ENCODE results near the gene TAS2R39. TPM values are rescaled to one million over a fixed set of nuclear protein-coding genes. Genes with fewer than 3 reads are reported as not detected.

TAS2R39 gene
- total RNA-seq, 6 donors from 2014 or later, result not detected

DNA sequence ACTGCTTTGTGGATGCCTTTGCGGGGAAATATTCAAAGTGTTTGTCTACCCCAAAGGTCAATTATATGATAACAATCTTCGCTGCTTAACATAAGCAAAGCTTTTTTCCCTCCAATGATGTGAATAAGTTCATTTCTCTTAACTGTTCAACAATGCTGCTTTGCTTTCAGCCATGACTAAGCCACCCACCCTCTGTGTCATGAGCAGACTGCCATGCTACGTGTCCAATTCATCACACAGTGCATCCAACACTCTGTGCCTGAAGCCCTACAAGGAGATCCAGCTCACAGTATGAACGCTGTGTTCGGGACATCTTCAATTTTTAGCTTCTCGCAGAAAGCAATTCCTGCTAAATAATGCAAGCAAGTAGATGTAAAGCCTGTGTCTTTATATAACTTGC is 32.9 kb downstream of the TAS2R39 start:
- 74 to 95% methylated on average over 6 of the region's 6 CpGs for WGBS, 2 donors
- H3K27ac ChIP-seq, result no peak overlapping the region

DNA sequence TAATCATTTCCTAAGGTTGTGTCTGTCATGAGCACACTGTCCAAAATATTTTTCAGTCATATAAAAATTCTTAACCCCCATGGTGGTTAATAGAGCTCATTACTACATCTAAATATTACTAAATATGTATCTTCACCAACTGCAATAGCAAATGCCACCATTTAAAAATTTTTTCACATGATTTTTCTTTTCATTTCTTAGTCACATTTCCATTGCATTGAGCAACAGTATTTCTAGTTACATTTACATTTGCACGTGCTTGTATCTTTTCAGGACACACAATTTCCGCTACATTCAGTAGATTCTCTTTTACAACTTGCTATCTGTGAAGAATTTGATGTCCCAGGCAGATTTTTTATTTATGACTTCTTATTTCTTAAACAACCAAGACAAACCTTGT is 33.5 kb downstream of the TAS2R39 start:
- TF ChIP-seq POLR2A (IDR thresholded peaks at IDR 0.05), result no peak
- TF ChIP-seq, protein P1, sequence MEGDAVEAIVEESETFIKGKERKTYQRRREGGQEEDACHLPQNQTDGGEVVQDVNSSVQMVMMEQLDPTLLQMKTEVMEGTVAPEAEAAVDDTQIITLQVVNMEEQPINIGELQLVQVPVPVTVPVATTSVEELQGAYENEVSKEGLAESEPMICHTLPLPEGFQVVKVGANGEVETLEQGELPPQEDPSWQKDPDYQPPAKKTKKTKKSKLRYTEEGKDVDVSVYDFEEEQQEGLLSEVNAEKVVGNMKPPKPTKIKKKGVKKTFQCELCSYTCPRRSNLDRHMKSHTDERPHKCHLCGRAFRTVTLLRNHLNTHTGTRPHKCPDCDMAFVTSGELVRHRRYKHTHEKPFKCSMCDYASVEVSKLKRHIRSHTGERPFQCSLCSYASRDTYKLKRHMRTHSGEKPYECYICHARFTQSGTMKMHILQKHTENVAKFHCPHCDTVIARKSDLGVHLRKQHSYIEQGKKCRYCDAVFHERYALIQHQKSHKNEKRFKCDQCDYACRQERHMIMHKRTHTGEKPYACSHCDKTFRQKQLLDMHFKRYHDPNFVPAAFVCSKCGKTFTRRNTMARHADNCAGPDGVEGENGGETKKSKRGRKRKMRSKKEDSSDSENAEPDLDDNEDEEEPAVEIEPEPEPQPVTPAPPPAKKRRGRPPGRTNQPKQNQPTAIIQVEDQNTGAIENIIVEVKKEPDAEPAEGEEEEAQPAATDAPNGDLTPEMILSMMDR (IDR thresholded peaks at IDR 0.05), result no peak
- TF ChIP-seq EP300 (IDR thresholded peaks at IDR 0.05), result no peak
- no peak for DNase-seq
- Histone ChIP-seq H3K4me3 (no peak overlapping the region), H3K27me3 (no peaks in the 10 kb centered on the region), H3K9me3 (no peaks in the 10 kb centered on the region), H3K27ac (no peak overlapping the region), H3K36me3 (no peaks in the 10 kb centered on the region), H3K4me1 (no peaks in the 10 kb centered on the region)
- ATAC-seq (ENCODE audit: low FRiP score in 2 of 2), result no peak
- 81 to 92% methylated on average over 2 of the region's 2 CpGs for WGBS, 2 donors

More for the DNA sequence above, 32.9 kb downstream of the TAS2R39 start:
- TF ChIP-seq EP300 (IDR thresholded peaks at IDR 0.05) (no peak), POLR2AphosphoS5 (IDR thresholded peaks at IDR 0.05) (no peak)
- TF ChIP-seq, protein P1 (IDR thresholded peaks at IDR 0.05), result no peak
- DNase-seq (no peak), ATAC-seq (ENCODE audit: low FRiP score in 2 of 2) (no peak)
- Histone ChIP-seq H3K4me1 (no peaks in the 10 kb centered on the region), H3K36me3 (no peaks in the 10 kb centered on the region), H3K4me3 (no peak overlapping the region), H3K9me3 (no peaks in the 10 kb centered on the region), H3K27me3 (no peaks in the 10 kb centered on the region)

- H3K4me1 ChIP-seq, result no peaks in the 10 kb centered on the region
- ATAC-seq (ENCODE audit: low FRiP score in 2 of 2), result no peak
- no peak overlapping the region for H3K27ac ChIP-seq
- no peaks in the 10 kb centered on the region for H3K36me3 ChIP-seq
- no peak for DNase-seq
- H3K4me3 ChIP-seq, result no peak overlapping the region
- WGBS, 2 donors, result 86 to 93% methylated on average over 2 of the region's 2 CpGs
- no peaks in the 10 kb centered on the region for H3K27me3 ChIP-seq
- H3K9me3 ChIP-seq, result no peaks in the 10 kb centered on the region
- TF ChIP-seq POLR2AphosphoS5 (IDR thresholded peaks at IDR 0.05) (no peak), POLR2A (IDR thresholded peaks at IDR 0.05) (no peak), EP300 (IDR thresholded peaks at IDR 0.05) (no peak)
- TF ChIP-seq, protein P1 (IDR thresholded peaks at IDR 0.05), result no peak
These were observed 34.6 kb downstream of the TAS2R39 start for GRCh38 chr7:143217806-143218205.

GRCh38 chr7:143221286-143221685 is 38.1 kb downstream of the TAS2R39 start:
- TF ChIP-seq, protein P1 (IDR thresholded peaks at IDR 0.05), result no peak
- TF ChIP-seq POLR2AphosphoS5 (IDR thresholded peaks at IDR 0.05) (no peak), EP300 (IDR thresholded peaks at IDR 0.05) (no peak), POLR2A (IDR thresholded peaks at IDR 0.05) (no peak)
- DNase-seq (no peak), ATAC-seq (ENCODE audit: low FRiP score in 2 of 2) (no peak)
- Histone ChIP-seq H3K4me3 (no peak overlapping the region), H3K36me3 (no peaks in the 10 kb centered on the region), H3K27me3 (no peaks in the 10 kb centered on the region), H3K9me3 (no peaks in the 10 kb centered on the region), H3K27ac (no peak overlapping the region), H3K4me1 (no peaks in the 10 kb centered on the region)
- 70 to 73% methylated on average over 2 of the region's 2 CpGs for WGBS, 2 donors

- Histone ChIP-seq H3K4me1 (no peaks in the 10 kb centered on the region), H3K36me3 (no peaks in the 10 kb centered on the region), H3K4me3 (no peak within 1 kb of the TSS), H3K9me3 (no peaks in the 10 kb centered on the region), H3K27ac (peak within 1 kb of the TSS; percentile 55 to 81 (median 67)), H3K27me3 (no peaks in the 10 kb centered on the region)
- DNase-seq (no peak), ATAC-seq (ENCODE audit: low FRiP score in 2 of 2) (no peak)
- WGBS, 2 donors, result 85 to 88% methylated on average over 3 of the region's 3 CpGs
- no peak for TF ChIP-seq EP300 (IDR thresholded peaks at IDR 0.05)
- TF ChIP-seq, protein P1 (IDR thresholded peaks at IDR 0.05), result no peak
- TF ChIP-seq POLR2A (IDR thresholded peaks at IDR 0.05), result no peak
- no peak for TF ChIP-seq POLR2AphosphoS5 (IDR thresholded peaks at IDR 0.05)
These were observed 38.5 kb downstream of the TAS2R39 start, which contains the start of gene TAS2R40 for GRCh38 chr7:143221737-143222136. TAS2R40 (plus strand) TSS chr7:143222037; CDS start chr7:143222079, 42 bp downstream.
